Prostate gland (tissue), 2 donors: ENCODE measurements around the gene GGACT.

Experiments used
- POLR2A ChIP-seq: fragments of 450-650 bp; IDR thresholded peaks from one replicate; pipeline ENCODE4 v1.6.1; 2016; ENCODE audit warnings: antibody characterized with exemption, mild to moderate bottlenecking
- POLR2AphosphoS5 ChIP-seq: sonication (generic); formaldehyde crosslinking; IDR thresholded peaks from one replicate; pipeline ENCODE4 v1.6.1; 2017; ENCODE audit warnings: antibody characterized with exemption
- TF ChIP-seq, protein P1 (sequence below), 4 experiments: fragments of 200-600 bp in 2 of 4; fragments of 450-650 bp in 2 of 4; sonication (generic) in 2 of 4; IDR thresholded peaks; 1 replicate in 3 of 4; 2 replicates in 1 of 4; pipeline ENCODE4 v1.5.1; 2016 to 2019; ENCODE audit warnings: antibody characterized with exemption in 4 of 4, mild to moderate bottlenecking in 2 of 4, moderate library complexity in 2 of 4

DNA sequence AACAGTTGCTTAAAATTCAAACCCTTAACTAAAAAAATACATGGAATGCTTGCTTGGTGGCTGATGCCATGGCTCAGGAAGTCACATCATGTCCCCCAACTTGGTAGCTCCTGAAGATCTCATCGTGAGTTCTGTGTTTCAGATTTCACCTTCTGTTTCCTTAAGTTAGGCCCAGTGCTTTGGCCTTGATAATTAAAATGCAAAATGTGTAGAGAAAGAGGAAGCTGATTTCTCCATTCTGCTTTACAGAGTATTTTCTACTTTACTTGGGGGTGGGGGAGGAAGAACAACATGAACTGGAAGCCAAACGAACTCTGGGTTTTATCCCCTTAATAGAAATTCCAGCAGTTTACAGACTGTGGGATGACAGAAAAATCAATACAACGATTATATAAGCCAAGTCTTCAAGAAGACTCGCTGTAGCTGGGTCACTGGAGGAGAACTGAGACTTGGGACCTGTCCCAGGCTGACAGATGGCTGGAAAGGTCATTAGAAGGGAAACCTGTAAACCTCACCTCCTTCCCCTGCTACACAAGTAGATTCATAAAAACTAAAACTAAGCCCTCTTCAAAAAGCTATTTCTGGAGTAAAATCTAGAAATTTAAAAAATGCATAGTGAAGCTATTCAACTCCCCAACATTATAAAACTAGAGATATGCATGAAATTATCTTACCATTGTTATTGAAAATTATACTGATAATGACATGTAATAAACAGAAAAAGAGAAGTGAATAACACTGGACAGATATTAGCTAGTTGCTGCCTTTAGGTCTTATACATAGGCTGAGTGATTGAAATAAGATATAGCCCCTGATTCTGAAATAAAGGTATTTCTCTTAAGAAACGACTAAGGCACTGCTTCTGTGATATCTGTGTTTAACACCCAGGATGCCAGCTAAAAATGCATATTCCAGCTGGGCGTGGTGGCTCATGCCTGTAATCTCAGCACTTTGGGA lies 22.1 kb upstream of the GGACT start:
- TF ChIP-seq, protein P1, sequence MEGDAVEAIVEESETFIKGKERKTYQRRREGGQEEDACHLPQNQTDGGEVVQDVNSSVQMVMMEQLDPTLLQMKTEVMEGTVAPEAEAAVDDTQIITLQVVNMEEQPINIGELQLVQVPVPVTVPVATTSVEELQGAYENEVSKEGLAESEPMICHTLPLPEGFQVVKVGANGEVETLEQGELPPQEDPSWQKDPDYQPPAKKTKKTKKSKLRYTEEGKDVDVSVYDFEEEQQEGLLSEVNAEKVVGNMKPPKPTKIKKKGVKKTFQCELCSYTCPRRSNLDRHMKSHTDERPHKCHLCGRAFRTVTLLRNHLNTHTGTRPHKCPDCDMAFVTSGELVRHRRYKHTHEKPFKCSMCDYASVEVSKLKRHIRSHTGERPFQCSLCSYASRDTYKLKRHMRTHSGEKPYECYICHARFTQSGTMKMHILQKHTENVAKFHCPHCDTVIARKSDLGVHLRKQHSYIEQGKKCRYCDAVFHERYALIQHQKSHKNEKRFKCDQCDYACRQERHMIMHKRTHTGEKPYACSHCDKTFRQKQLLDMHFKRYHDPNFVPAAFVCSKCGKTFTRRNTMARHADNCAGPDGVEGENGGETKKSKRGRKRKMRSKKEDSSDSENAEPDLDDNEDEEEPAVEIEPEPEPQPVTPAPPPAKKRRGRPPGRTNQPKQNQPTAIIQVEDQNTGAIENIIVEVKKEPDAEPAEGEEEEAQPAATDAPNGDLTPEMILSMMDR (IDR thresholded peaks at IDR 0.05): no peak
- no peak for TF ChIP-seq POLR2A
- no peak for TF ChIP-seq POLR2AphosphoS5
